GM19397 (cell line): ENCODE measurements around the gene OLA1.
A peak's percentile ranks its signal among the peaks of the same experiment; 100 is the strongest.

Experiments
- ATAC-seq: cut with Tn5 transposase; IDR thresholded peaks from one replicate; pipeline ENCODE4 v1.9.1; 2021; ENCODE audit warnings: mild to moderate bottlenecking, moderate library complexity; ENCODE audit not compliant: unreplicated experiment

Gene OLA1

GRCh38 chr2:174122185-174122584 lies 126.1 kb downstream of the OLA1 start:
- ATAC-seq = no peak

GRCh38 chr2:174121612-174122011 lies 126.7 kb downstream of the OLA1 start:
- ATAC-seq = no peak

GRCh38 chr2:174121175-174121574 lies 127.2 kb downstream of the OLA1 start:
- no peak for ATAC-seq

- no peak for ATAC-seq
These were observed 128.0 kb downstream of the OLA1 start for GRCh38 chr2:174120346-174120745.

- no peak for ATAC-seq
These were observed 130.1 kb downstream of the OLA1 start for GRCh38 chr2:174117951-174118930.

- no peak for ATAC-seq
These were observed 136.3 kb downstream of the OLA1 start for GRCh38 chr2:174112073-174112472.

GRCh38 chr2:174108579-174108978 lies 139.8 kb downstream of the OLA1 start:
- no peak for ATAC-seq

GRCh38 chr2:174106736-174107135 lies 141.6 kb downstream of the OLA1 start:
- no peak for ATAC-seq

- no peak for ATAC-seq
These were observed 153.8 kb downstream of the OLA1 start for GRCh38 chr2:174094542-174094941.

GRCh38 chr2:174090476-174090875 lies 157.9 kb downstream of the OLA1 start:
- no peak for ATAC-seq

- ATAC-seq = no peak
These were observed 159.4 kb downstream of the OLA1 start for GRCh38 chr2:174088706-174089460.

- ATAC-seq = no peak
These were observed 161.6 kb downstream of the OLA1 start for GRCh38 chr2:174086708-174087107.

GRCh38 chr2:174085781-174086180 lies 162.6 kb downstream of the OLA1 start:
- ATAC-seq = no peak

GRCh38 chr2:174083843-174084458 lies 164.4 kb downstream of the OLA1 start:
- ATAC-seq = no peak

- ATAC-seq = no peak
These were observed 167.6 kb downstream of the OLA1 start for GRCh38 chr2:174080672-174081121.

- ATAC-seq = no peak
These were observed 170.1 kb downstream of the OLA1 start for GRCh38 chr2:174078275-174078674.

- no peak for ATAC-seq
These were observed 171.4 kb downstream of the OLA1 start for GRCh38 chr2:174076975-174077374.

- ATAC-seq = no peak
These were observed 172.3 kb downstream of the OLA1 start for GRCh38 chr2:174076040-174076439.

- no peak for ATAC-seq
These were observed 173.5 kb downstream of the OLA1 start for GRCh38 chr2:174074831-174075230.

- no peak for ATAC-seq
These were observed 175.5 kb downstream of the OLA1 start for GRCh38 chr2:174072857-174073256.

GRCh38 chr2:174072069-174072468 lies 176.3 kb downstream of the OLA1 start:
- peak; percentile 66 for ATAC-seq
